Keratinocyte (primary cell): ENCODE measurements around the gene HIGD2A.

Experiments
- CTCF ChIP-seq, 3 experiments: IDR thresholded peaks in 1 of 3; conservative IDR thresholded peaks in 1 of 3; optimal IDR thresholded peaks in 1 of 3; 2 replicates in 2 of 3; 3 replicates in 1 of 3; pipeline versions ENCODE3 to v1.5.1; 2011; ENCODE audit warnings: low read length in 3 of 3, mild to moderate bottlenecking in 3 of 3, moderate library complexity in 2 of 3, control low read depth in 1 of 3, inconsistent platforms in 1 of 3; ENCODE audit not compliant: insufficient read depth in 2 of 3; ENCODE audit errors: extremely low read depth in 1 of 3
- EZH2 ChIP-seq: IDR thresholded peaks from one replicate; pipeline ENCODE4 v1.6.1; 2012; ENCODE audit warnings: inconsistent platforms, mild to moderate bottlenecking, low read length, moderate library complexity

GRCh38 chr5:176425138-176425537 lies 36.6 kb downstream of the HIGD2A start:
- TF ChIP-seq CTCF (optimal IDR thresholded peaks at IDR 0.05 in 1 of 3, IDR thresholded peaks at IDR 0.05 in 1 of 3, conservative IDR thresholded peaks at IDR 0.05 in 1 of 3; ENCODE audit: extremely low read depth in 1 of 3, insufficient read depth in 2 of 3, low read length in 3 of 3) = no peak
- TF ChIP-seq EZH2 = no peak
